ENCODE results near the gene P2RX4. TPM values are rescaled to one million over a fixed set of nuclear protein-coding genes. Genes with fewer than 3 reads are reported as not detected.

Gene P2RX4
- total RNA-seq, 1 experiment from 2014 or later = 17.1 TPM

DNA sequence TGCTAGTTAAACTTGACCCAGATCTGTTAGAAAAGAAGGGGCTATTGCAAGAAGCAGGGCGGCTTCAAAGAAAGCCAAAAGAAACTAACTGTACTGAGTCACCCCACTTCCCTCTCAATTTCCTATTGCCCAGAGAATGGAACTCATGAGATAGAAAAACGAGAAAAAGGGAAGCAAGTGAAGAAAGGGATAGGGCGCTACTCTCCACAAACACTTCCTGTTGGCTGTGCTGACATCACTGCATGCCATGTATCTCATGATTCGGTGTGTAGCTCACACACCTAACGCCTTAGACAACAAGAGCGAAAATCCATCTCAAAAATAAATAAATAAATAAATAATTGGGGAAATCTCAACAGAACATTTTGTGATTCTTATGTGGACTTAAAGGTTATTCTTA is 13.0 kb upstream of the P2RX4 start:
- no peaks in the 10 kb centered on the region for H3K9me3 ChIP-seq (ENCODE audit: control insufficient read depth in 1 of 2, insufficient read depth in 1 of 2, low read depth in 1 of 2, low read length in 2 of 2)
- DNase-seq (ENCODE audit: low read depth, low spot score) (no peak), ATAC-seq (no peak)
- no peaks in the 10 kb centered on the region for H3K9me2 ChIP-seq (ENCODE audit: insufficient read depth)
- H2AFZ ChIP-seq (ENCODE audit: low read depth, low read length, poor library complexity, severe bottlenecking) = no peak overlapping the region
- no peak overlapping the region for H3K4me3 ChIP-seq (replicated peaks in 1 of 2; ENCODE audit: low read depth in 1 of 2, low read length in 2 of 2)
- no peak overlapping the region for H3K4me2 ChIP-seq (ENCODE audit: low read length)
- no peaks in the 10 kb centered on the region for H4K20me1 ChIP-seq (ENCODE audit: insufficient read depth)
- H3K9ac ChIP-seq (ENCODE audit: low read length) = no peak overlapping the region
- intact Hi-C loops (cut with micrococcal nuclease) = no loop called here
- H3K27me3 ChIP-seq (ENCODE audit: insufficient read depth, low read length) = no peaks in the 10 kb centered on the region
- TF ChIP-seq ZBTB33 (IDR thresholded peaks at IDR 0.05; ENCODE audit: extremely low read depth, insufficient replicate concordance, low read length) = no peak
- TF ChIP-seq SP1 (IDR thresholded peaks at IDR 0.05; ENCODE audit: low read depth) = no peak
- TF ChIP-seq CEBPB (IDR thresholded peaks at IDR 0.05; ENCODE audit: low read depth) = no peak
- no peak for TF ChIP-seq ZFX (IDR thresholded peaks at IDR 0.05)
- TF ChIP-seq, protein P1, sequence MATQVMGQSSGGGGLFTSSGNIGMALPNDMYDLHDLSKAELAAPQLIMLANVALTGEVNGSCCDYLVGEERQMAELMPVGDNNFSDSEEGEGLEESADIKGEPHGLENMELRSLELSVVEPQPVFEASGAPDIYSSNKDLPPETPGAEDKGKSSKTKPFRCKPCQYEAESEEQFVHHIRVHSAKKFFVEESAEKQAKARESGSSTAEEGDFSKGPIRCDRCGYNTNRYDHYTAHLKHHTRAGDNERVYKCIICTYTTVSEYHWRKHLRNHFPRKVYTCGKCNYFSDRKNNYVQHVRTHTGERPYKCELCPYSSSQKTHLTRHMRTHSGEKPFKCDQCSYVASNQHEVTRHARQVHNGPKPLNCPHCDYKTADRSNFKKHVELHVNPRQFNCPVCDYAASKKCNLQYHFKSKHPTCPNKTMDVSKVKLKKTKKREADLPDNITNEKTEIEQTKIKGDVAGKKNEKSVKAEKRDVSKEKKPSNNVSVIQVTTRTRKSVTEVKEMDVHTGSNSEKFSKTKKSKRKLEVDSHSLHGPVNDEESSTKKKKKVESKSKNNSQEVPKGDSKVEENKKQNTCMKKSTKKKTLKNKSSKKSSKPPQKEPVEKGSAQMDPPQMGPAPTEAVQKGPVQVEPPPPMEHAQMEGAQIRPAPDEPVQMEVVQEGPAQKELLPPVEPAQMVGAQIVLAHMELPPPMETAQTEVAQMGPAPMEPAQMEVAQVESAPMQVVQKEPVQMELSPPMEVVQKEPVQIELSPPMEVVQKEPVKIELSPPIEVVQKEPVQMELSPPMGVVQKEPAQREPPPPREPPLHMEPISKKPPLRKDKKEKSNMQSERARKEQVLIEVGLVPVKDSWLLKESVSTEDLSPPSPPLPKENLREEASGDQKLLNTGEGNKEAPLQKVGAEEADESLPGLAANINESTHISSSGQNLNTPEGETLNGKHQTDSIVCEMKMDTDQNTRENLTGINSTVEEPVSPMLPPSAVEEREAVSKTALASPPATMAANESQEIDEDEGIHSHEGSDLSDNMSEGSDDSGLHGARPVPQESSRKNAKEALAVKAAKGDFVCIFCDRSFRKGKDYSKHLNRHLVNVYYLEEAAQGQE (IDR thresholded peaks at IDR 0.05; ENCODE audit: low read depth) = no peak
- TF ChIP-seq, protein P2, sequence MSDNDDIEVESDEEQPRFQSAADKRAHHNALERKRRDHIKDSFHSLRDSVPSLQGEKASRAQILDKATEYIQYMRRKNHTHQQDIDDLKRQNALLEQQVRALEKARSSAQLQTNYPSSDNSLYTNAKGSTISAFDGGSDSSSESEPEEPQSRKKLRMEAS (IDR thresholded peaks at IDR 0.05) = no peak
- TF ChIP-seq, protein P3, sequence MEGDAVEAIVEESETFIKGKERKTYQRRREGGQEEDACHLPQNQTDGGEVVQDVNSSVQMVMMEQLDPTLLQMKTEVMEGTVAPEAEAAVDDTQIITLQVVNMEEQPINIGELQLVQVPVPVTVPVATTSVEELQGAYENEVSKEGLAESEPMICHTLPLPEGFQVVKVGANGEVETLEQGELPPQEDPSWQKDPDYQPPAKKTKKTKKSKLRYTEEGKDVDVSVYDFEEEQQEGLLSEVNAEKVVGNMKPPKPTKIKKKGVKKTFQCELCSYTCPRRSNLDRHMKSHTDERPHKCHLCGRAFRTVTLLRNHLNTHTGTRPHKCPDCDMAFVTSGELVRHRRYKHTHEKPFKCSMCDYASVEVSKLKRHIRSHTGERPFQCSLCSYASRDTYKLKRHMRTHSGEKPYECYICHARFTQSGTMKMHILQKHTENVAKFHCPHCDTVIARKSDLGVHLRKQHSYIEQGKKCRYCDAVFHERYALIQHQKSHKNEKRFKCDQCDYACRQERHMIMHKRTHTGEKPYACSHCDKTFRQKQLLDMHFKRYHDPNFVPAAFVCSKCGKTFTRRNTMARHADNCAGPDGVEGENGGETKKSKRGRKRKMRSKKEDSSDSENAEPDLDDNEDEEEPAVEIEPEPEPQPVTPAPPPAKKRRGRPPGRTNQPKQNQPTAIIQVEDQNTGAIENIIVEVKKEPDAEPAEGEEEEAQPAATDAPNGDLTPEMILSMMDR (IDR thresholded peaks at IDR 0.05 in 2 of 3, conservative IDR thresholded peaks at IDR 0.05 in 1 of 3; ENCODE audit: borderline replicate concordance in 1 of 3, insufficient read depth in 1 of 3, low read depth in 2 of 3, low read length in 2 of 3) = no peak
- TF ChIP-seq, protein P4, sequence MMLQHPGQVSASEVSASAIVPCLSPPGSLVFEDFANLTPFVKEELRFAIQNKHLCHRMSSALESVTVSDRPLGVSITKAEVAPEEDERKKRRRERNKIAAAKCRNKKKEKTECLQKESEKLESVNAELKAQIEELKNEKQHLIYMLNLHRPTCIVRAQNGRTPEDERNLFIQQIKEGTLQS (IDR thresholded peaks at IDR 0.05) = no peak
- no peak for TF ChIP-seq EZH2 (IDR thresholded peaks at IDR 0.05)
- TF ChIP-seq RAD21 (IDR thresholded peaks at IDR 0.05; ENCODE audit: low read depth) = no peak
- TF ChIP-seq FOSL1 (IDR thresholded peaks at IDR 0.05; ENCODE audit: low read depth) = no peak
- TF ChIP-seq JUND (IDR thresholded peaks at IDR 0.05) = no peak
- RAD21 ChIA-PET (ENCODE audit: low non-redundant PET in 1 of 2, low total read pairs in 2 of 2, uncharacterized antibody in 2 of 2, unreplicated experiment in 2 of 2) = no interaction called here
- POLR2A ChIA-PET = no interaction called here
- no peaks in the 10 kb centered on the region for H3K36me3 ChIP-seq (ENCODE audit: control insufficient read depth in 1 of 2, insufficient read depth in 2 of 2, low read length in 2 of 2)
- CTCF ChIA-PET = no interaction called here
- no peak overlapping the region for H3K27ac ChIP-seq (ENCODE audit: low read depth, low read length)
- H3K79me2 ChIP-seq (ENCODE audit: insufficient read depth, low read length) = no peaks in the 10 kb centered on the region
- no peaks in the 10 kb centered on the region for H3K4me1 ChIP-seq (ENCODE audit: control insufficient read depth in 1 of 2, insufficient read depth in 2 of 2, low read length in 2 of 2)
- BruUV-seq (replicated peaks) = no TSS peak

Measured in HCT116 (cell line).